GM12873 (cell line): ENCODE measurements around the gene COLGALT1.

Experiments
- CTCF ChIP-seq: IDR thresholded peaks from 2 replicates; pipeline ENCODE4 v1.5.1; 2012; ENCODE audit warnings: low read depth, mild to moderate bottlenecking, moderate library complexity, low read length, control low read depth; ENCODE audit not compliant: insufficient read depth; ENCODE audit errors: missing control alignments

The COLGALT1 gene

GRCh38 chr19:17624314-17624991, 69.0 kb downstream of the COLGALT1 start:
- TF ChIP-seq CTCF = no peak

- no peak for TF ChIP-seq CTCF
Observed at GRCh38 chr19:17625043-17625442, 69.6 kb downstream of the COLGALT1 start.

- no peak for TF ChIP-seq CTCF
Observed at GRCh38 chr19:17625980-17626379, 70.5 kb downstream of the COLGALT1 start.

- TF ChIP-seq CTCF = no peak
Observed at GRCh38 chr19:17626456-17627015, 71.1 kb downstream of the COLGALT1 start.

GRCh38 chr19:17627161-17627560, 71.7 kb downstream of the COLGALT1 start:
- no peak for TF ChIP-seq CTCF

- no peak for TF ChIP-seq CTCF
Observed at GRCh38 chr19:17627921-17628320, 72.5 kb downstream of the COLGALT1 start.

- TF ChIP-seq CTCF = no peak
Observed at GRCh38 chr19:17629760-17630159, 74.3 kb downstream of the COLGALT1 start.
